SHP77 (cell line): ENCODE measurements around the gene GPC6.
"Not testable (repeated sequence)": the region's sequence is repeated elsewhere in the genome, so short reads cannot be mapped to it uniquely, and the experiment has no call there.

Experiments used
- DNase-seq, 2 experiments: peaks; one replicate each; lab custom pipeline; 2025; lab: John Stamatoyannopoulos, UW

GPC6 gene

DNA sequence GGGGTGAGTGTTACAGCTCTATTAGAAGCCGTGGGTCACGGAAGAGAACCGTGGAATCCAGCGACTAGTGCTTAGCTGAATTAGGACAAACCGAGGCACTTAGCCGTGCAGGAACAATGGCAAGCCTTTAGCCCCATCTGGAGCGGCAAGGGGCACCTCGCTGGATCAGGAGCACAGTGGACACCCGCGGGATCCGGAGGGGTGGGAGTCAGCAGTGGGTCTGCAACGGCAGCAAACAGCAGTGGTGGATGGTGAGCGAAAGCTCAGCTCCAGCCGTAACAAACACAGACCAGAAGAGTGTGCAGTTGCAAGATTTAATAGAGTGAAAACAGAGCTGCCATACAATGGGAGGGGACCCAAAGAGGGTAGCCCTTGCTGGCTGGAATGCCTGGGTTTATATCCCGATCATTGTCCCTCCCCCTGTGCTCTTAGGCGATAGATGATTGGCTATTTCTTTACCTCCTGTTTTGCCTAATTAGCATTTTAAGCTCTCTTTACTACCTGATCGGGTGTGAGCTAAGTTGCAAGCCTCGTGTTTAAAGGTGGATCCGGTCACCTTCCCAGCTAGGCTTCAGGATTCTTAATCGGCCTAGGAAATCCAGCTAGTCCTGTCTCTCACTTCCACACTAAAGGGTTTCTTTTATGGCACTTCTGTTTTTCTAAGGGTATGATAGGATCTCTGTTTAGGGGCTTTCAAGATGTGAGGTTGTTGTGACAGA is 1076.4 kb downstream of the GPC6 start:
- DNase-seq = not testable (repeated sequence)

GRCh38 chr13:94303644-94304174 is 1077.1 kb downstream of the GPC6 start:
- no peak for DNase-seq

- no peak for DNase-seq
Measured at GRCh38 chr13:94305033-94305432, 1078.4 kb downstream of the GPC6 start.

DNA sequence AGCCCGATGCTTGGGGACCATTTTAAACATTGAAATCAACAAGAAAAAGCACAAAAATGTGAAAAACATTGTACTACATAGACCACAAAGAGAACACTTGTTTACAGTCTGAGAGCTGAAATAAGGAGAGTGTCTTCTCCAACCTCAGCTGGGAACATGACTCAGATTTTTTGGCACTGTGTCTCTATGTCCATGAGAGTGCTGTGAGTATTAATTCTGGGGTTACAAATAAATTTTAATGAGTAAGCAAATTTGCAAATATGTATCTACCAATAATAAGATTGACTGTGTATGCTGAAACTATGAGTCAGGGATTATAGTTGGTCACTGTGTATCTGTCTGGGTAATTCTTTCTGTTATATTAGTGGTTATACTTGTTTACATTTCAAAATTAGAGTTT is 1078.9 kb downstream of the GPC6 start:
- no peak for DNase-seq

DNA sequence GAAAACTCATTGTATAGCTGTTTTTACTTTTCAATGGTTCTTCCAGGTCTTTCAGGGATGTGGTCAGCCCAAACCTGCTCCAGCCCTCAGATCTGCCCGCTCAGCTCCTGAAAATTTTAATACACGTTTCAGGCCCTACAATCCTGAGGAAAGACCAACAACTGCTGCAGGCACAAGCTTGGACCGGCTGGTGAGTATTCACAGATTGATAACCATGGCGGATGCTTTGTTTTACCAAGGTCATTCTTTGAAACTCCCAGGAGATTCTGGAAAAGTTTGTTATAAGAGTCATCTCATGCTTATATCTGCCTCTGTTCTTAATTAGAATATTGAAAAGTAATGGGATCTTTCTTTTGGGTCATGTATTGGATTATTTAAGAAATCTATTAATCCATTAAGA is 1079.3 kb downstream of the GPC6 start:
- DNase-seq = no peak

- no peak for DNase-seq
Measured at GRCh38 chr13:94308832-94309231, 1082.2 kb downstream of the GPC6 start.

GRCh38 chr13:94309576-94309975 is 1083.0 kb downstream of the GPC6 start:
- DNase-seq = no peak

DNA sequence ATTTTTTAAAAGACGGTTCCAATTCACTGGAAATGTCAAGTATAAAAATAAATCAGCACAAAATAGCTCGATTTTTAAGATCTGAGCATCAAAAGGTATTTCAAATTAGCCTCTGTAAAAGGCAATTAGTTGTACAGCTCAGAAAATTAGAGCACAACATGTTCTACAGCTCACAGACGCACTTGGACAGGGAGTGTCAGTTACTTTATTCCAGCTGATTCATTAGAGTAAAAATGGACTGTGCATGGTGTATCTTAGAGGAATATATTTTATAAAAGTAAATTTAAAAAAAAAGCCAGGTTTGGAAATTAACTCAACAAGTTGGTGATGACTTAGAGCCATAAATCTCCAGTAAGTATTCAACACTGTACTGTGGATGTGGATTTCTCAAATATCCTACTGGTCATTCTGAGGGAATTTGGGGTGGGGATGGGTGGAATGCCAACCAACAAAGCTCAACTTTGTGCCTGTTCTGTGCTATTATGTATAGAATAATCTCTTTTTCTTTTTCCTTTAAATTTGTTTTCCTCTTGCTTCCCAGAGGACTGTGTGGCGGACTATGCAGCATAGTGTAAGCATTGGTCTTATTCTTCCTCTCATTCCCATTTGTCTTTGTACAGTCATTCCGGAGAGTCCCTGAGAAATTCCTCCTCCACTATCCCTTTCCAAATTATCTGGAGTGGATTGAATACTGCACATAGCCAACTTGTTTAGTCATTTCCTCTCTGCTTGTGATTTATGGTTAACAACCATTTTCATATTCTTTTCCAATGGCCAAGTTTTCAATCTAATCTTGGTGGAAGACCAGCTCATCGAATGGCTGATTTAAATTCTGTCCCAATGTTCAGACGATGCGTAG is 1083.6 kb downstream of the GPC6 start:
- DNase-seq = no peak

GRCh38 chr13:94311893-94312292 is 1085.3 kb downstream of the GPC6 start:
- no peak for DNase-seq

- DNase-seq = peak; percentile 58 to 65
Measured at GRCh38 chr13:94312511-94313216, 1086.1 kb downstream of the GPC6 start.

DNA sequence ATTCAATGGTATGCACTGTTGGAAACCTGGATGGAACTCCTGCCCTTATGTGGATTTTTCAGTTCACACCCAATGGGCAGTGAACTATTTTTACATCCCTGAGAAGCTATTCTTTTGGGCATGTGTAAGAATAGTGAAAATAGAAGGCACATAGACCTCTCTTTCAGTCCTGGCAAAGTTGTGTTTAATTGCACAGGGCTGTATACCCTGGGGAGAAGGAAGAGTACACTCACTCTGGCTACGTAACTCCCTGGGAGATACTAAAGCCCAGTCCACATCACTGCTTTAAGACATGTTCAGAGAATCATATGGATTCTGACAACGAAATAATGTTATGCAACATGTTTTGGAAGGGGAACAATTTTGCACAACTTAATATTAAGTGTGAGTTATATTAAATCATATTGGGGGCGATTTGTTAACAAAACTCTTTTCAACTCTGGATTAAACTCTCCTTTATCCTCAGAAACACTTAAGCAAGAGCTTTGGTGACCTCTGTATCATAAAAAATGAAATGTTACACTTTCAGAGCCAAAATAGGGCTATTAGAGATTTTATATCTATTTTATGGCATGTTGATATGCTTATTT is 1086.8 kb downstream of the GPC6 start:
- DNase-seq = no peak

- DNase-seq = no peak
Measured at GRCh38 chr13:94313926-94314325, 1087.3 kb downstream of the GPC6 start.

DNA sequence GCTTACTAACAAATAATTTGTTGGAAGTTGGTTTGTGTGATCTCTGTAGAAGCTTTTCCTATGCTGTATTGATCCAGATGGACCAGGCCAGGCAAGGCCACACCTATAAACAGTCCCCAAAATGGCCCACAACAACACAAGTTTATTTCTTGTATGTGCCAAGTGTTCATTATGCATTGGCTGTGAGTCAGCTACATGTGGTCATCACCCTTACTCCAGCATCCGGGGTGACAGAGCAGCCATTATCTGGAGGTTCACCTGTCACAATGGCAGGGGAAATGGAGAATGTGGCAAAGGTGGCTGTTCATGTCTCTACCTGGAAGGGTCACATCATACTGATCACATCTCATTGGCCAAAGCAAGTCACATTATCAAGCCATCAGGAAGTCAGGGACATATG is 1088.6 kb downstream of the GPC6 start:
- no peak for DNase-seq

DNA sequence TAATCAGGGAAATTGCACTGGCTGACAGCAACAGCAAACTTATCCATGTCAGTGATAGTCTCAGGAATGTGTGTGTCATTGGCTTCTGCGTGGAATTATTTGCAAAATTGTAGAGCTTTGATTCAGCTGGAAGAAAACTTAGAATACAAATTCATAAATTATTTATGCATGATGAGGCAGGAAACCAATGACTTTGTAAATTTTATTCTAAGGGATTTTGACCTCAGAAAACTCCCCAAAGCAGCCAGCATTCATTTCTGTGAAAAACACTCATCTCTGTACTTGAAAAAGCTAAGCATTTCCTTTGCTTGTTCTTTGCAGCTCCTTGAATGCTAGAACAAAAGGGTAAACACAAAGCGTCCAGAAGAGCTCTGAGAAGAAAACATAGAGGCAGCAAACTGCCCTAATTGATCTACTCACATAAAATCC is 1090.5 kb downstream of the GPC6 start:
- DNase-seq = no peak

DNA sequence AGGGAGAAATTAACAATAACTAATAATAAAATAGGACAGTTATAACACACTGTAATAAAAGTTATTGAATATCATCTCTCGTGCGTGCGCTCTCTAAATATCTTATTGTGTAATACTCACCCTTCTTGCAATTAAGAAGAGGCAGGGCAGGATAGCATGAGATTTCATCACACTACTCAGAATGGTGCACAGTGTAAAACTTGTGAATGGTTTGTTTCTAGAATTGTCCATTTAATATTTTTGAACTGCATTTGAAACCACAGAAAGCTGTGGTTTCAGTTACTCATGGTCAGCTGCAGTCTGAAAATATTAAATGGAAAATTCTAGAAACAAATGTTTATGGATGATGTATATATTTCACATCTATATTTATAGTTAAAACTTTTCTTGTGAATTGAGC is 1091.8 kb downstream of the GPC6 start:
- no peak for DNase-seq

DNA sequence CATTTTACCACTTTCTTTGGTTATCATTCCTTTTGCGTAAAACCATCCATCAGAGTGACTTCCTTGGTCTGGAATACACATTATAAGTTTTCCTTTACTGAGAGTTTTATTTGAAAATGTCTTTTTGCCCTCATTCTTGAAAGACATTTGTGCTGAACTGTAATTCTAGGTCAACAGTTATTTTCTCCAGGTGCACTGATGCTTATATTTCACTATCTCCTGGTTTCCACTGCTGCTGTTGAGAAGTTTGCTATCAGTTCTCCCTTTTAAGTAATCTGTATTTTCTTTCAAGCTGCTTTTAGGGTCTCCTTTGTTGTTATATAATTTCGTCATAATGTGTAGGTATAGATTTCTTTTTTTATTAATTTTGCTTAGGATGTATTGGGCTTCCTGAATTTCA is 1092.9 kb downstream of the GPC6 start:
- no peak for DNase-seq

DNA sequence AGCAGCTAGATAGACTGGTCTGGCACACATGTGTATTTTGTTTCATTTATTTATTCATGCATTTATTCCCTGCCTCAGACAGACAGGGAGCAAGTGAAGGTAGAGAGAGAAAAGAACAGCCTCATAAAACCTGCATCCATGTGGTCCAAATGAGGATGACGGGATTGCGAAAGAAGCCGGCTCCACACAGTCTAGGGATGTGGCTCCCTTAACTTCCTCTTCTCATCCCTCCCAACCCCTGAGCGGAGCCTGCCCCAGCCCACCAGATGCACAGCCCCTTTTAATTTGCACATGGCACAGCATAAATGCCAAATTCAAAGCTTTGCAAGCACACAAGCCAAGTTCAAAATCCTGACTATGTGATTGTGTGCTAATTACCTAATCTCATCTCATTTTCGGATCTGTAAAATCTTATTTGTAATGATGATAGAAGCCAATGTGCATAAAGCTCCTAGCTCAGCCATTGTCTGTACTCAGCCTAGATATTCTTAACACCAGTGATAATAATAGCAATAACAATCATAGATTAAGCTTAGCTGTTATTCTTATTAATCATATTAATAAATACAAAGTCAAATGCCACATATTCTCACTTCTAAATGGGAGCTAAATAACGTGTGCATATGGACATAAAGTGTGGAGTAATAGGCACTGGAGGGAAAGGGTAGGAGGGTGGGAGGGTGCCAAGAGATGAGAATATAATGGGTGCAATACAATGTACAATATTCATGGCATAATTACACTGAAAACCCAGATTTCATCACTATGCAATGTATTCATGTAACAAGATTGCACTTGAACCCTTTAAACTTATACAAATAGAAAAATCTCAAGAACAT is 1096.5 kb downstream of the GPC6 start:
- no peak for DNase-seq

DNA sequence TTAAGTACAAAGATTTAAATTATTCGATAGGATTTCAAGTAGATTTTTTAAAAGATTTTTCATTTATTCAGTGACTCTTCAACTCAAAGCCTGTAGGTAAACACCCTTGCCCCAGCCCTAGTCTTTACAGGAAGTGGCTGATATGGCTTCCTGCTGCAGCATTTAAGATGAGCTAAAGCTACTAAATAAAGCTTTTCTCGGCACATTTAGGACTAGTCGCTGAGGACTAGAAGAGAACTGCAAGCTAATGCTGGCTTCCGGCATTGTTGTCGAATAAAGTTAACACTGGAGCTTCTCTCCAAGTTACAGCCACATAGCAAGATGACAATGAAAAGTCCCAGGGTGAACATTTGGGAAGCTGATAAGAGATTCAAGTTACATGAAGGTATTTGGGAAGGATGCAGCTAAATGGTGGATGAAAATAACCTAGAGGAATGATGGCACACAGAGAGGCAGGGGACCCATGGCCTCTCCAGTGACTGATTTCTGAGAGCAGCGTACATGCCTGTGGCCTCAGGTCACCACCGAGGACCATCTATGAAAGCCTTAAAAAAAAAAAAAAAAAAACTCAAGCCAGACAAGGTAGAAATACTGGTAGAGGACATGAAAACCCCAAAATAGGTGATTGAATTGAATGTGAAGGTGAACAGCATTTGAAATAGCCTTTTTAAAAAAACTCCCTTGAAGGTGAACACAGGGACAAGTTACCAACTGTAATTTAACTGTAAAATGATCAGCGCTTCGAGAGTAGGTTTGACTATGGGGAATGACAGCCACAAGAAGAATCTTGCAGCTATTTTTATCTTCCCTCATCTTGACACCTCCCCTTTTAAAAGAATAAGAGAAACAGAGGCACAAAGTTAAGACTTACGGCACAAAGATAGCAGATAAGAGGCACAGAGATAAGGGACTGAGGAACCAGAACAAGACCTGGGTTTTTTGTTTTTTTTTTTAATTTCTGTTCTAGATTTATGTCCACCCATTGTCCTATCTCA is 1097.5 kb downstream of the GPC6 start:
- DNase-seq = no peak

- DNase-seq = no peak
Measured at GRCh38 chr13:94324767-94325540, 1098.3 kb downstream of the GPC6 start.
